Testis (tissue), 3 donors: Measurements from ENCODE around the gene PSEN1. TPM values are rescaled to one million over a fixed set of nuclear protein-coding genes. Genes with fewer than 3 reads are reported as not detected.

Experiments
- DNase-seq: peaks from one replicate; pipeline ENCODE4 v3.0.0-alpha.2; 2019
- H3K27ac ChIP-seq, 2 donors: fragments of 200-600 bp; sonication (generic); one replicate each; pipeline ENCODE4 v1.5.1; 2019
- H3K27me3 ChIP-seq: fragments of 200-600 bp; sonication (generic); one replicate; pipeline ENCODE4 v1.5.1; 2019
- H3K36me3 ChIP-seq: fragments of 200-600 bp; sonication (generic); one replicate; pipeline ENCODE4 v1.5.1; 2017; ENCODE audit warnings: low read depth; ENCODE audit errors: missing control alignments
- H3K4me1 ChIP-seq: fragments of 200-600 bp; sonication (generic); one replicate; pipeline ENCODE4 v1.5.1; 2019
- H3K4me3 ChIP-seq, 2 donors: fragments of 200-600 bp; sonication (generic); one replicate each; pipeline ENCODE4 v1.5.1; 2017 to 2019
- H3K9me3 ChIP-seq: fragments of 200-600 bp; sonication (generic); one replicate; pipeline ENCODE4 v1.5.1; 2017
- POLR2A ChIP-seq: fragments of 450-650 bp; IDR thresholded peaks from one replicate; pipeline ENCODE4 v1.6.1; 2017; ENCODE audit warnings: antibody characterized with exemption, mild to moderate bottlenecking, moderate library complexity
- WGBS, 2 donors: methylation state at CpG; one replicate each; pipeline ENCODE4 v1.1.5; 2018; 5-methylcytosine and 5-hydroxymethylcytosine counted together
- intact Hi-C: fragments of 100-400 bp; cut with DNase I; formaldehyde crosslinking; loops from one replicate; pipeline ENCODE4 v1.15.1; 2023; ENCODE audit warnings: low total_unique reads
- polyA plus RNA-seq: library from polyadenylated mRNA; stranded (reverse); fragments of 350-450 nt; fragmentation: Illumina TruSeq; extraction: RNeasy Lipid Tissue Mini Kit (QIAGEN cat#74804); gene quantifications from one replicate; pipeline ENCODE4 v1.2.3, GENCODE V29; 2014; ENCODE audit warnings: low read depth, low replicate concordance; ENCODE audit not compliant: insufficient read depth
- total RNA-seq, 2 donors: library from RNA; depleted of rRNA; stranded (reverse); fragments of >200 nt; gene quantifications; one replicate each; pipeline ENCODE4 v1.2.3, GENCODE V29; 2016
- TF ChIP-seq, protein P1 (sequence below), 3 experiments: fragments of 450-650 bp in 2 of 3; fragments of 200-600 bp in 1 of 3; sonication (generic) in 1 of 3; IDR thresholded peaks; one replicate each; pipeline ENCODE4 v1.5.1; 2016 to 2019; ENCODE audit warnings: antibody characterized with exemption in 3 of 3, mild to moderate bottlenecking in 2 of 3, moderate library complexity in 1 of 3

The PSEN1 gene
- total and polyA plus RNA-seq, 3 donors from 2014 or later = 65.7 to 94.9 (median 78.4) TPM

DNA sequence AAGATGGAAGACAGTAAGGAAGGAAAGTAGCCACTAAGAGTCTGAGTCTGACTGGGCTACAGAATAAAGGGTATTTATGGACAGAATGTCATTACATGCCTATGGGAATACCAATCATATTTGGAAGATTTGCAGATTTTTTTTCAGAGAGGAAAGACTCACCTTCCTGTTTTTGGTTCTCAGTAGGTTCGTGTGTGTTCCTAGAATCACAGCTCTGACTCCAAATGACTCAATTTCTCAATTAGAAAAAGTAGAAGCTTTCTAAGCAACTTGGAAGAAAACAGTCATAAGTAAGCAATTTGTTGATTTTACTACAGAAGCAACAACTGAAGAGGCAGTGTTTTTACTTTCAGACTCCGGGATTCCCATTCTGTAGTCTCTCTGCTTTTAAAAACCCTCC lies 85.6 kb downstream of the PSEN1 start:
- 81 to 88% methylated on average over 2 of the region's 2 CpGs for WGBS, 2 donors
- DNase-seq = no peak
- H3K36me3 ChIP-seq = no peaks in the 10 kb centered on the region
- H3K27ac ChIP-seq = no peak overlapping the region
- no peaks in the 10 kb centered on the region for H3K27me3 ChIP-seq
- TF ChIP-seq, protein P1, sequence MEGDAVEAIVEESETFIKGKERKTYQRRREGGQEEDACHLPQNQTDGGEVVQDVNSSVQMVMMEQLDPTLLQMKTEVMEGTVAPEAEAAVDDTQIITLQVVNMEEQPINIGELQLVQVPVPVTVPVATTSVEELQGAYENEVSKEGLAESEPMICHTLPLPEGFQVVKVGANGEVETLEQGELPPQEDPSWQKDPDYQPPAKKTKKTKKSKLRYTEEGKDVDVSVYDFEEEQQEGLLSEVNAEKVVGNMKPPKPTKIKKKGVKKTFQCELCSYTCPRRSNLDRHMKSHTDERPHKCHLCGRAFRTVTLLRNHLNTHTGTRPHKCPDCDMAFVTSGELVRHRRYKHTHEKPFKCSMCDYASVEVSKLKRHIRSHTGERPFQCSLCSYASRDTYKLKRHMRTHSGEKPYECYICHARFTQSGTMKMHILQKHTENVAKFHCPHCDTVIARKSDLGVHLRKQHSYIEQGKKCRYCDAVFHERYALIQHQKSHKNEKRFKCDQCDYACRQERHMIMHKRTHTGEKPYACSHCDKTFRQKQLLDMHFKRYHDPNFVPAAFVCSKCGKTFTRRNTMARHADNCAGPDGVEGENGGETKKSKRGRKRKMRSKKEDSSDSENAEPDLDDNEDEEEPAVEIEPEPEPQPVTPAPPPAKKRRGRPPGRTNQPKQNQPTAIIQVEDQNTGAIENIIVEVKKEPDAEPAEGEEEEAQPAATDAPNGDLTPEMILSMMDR (IDR thresholded peaks at IDR 0.05) = no peak
- no peak for TF ChIP-seq POLR2A
- H3K4me1 ChIP-seq = no peaks in the 10 kb centered on the region
- no peak overlapping the region for H3K4me3 ChIP-seq
- H3K9me3 ChIP-seq = no peaks in the 10 kb centered on the region
- intact Hi-C loops = no loop called here

DNA sequence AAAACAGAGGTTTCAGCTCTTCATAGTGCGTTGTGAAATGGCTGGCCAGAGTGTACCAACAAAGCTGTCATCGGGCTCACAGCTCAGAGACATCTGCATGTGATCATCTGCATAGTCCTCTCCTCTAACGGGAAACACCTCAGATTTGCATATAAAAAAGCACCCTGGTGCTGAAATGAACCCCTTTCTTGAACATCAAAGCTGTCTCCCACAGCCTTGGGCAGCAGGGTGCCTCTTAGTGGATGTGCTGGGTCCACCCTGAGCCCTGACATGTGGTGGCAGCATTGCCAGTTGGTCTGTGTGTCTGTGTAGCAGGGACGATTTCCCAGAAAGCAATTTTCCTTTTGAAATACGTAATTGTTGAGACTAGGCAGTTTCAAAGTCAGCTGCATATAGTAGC lies 86.7 kb downstream of the PSEN1 start:
- Histone ChIP-seq H3K27ac (no peak overlapping the region), H3K36me3 (no peaks in the 10 kb centered on the region), H3K9me3 (no peaks in the 10 kb centered on the region), H3K4me3 (no peak overlapping the region), H3K27me3 (no peaks in the 10 kb centered on the region), H3K4me1 (peaks cover 7% of the 10 kb centered on the region)
- TF ChIP-seq POLR2A = no peak
- TF ChIP-seq, protein P1 (IDR thresholded peaks at IDR 0.05) = no peak
- 48 to 60% methylated on average over 5 of the region's 5 CpGs for WGBS, 2 donors
- DNase-seq = no peak
- intact Hi-C loops = no loop called here

DNA sequence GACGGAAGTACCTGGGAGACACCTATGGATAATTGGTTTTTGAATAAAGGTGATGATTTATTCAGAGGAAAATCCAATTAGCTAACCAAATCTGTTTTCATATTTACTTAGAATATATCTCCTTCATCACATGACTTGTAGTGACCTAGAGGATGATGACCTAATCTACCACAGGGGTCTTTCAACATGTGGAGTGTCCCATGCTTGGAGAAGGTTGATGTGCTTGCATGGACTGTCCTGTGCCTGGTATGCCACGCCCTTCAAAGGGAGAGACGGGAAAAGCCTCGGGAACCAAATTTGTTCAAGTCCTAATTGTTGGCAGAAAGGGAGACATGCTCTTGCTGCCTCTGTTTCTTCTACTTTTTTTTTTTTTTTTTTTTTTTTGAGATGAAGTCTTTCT lies 89.2 kb downstream of the PSEN1 start:
- H3K4me1 ChIP-seq = peaks cover 15% of the 10 kb centered on the region
- no peak for DNase-seq
- H3K9me3 ChIP-seq = no peaks in the 10 kb centered on the region
- H3K4me3 ChIP-seq = no peak overlapping the region
- no peaks in the 10 kb centered on the region for H3K36me3 ChIP-seq
- WGBS, 2 donors = 75 to 88% methylated on average over 4 of the region's 4 CpGs
- TF ChIP-seq, protein P1 (IDR thresholded peaks at IDR 0.05) = no peak
- no peak for TF ChIP-seq POLR2A
- H3K27ac ChIP-seq = no peak overlapping the region
- intact Hi-C loops = no loop called here
- no peaks in the 10 kb centered on the region for H3K27me3 ChIP-seq

DNA sequence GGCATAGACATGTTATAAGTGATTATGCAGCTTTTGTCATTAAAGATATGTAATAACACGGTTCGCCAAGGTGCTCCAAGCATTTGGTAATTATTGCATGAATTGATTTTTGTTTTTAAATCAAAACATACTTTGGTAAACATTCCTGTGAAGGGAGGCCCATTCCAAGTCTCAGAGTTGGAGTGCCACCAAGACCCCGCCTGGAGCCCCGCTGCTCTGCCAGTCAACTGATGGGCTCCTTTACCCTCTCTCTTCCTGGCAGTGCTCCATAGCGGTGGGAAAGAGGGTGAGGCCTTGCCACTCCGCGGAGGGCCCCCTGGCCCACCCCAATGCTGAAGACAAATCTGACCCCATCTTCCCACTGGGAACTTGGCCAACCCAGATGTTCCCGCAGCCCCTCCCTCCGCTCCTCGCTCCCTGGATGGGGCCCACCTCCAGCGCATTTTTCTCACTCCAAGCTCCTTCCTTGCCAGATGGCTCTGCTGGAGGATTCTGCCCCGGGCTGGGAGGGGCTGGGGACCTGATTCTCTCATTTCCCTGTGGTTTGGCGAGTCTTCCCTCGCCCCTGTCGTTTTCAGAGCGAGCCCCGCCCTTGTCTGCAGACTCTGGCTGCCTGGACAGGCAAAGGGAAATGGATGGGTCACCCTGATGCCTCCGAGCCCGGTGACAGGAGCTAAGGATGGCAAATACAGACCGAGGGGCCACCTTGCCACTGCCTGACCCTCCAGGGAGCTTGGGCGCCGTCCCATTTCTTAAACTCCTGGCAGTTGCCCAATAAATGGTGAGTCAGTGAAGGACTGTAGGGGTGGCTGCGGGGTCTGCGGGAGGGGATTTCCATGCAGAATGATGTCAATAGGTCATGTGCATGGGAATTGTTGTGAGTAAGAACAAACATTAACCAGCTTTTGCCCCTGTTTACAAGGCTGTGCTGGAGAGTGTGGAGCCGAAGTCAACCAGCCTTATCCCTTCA lies 91.8 kb downstream of the PSEN1 start:
- Histone ChIP-seq H3K9me3 (no peaks in the 10 kb centered on the region), H3K36me3 (no peaks in the 10 kb centered on the region), H3K4me3 (no peak overlapping the region), H3K4me1 (peaks cover 15% of the 10 kb centered on the region), H3K27ac (peak overlapping the region in 1 of 2 donors; percentile 48), H3K27me3 (no peaks in the 10 kb centered on the region)
- TF ChIP-seq POLR2A = no peak
- TF ChIP-seq, protein P1 (IDR thresholded peaks at IDR 0.05) = no peak
- intact Hi-C loops = no loop called here
- DNase-seq = peak; percentile 67
- 51 to 63% methylated on average over 10 to 25 of the region's 25 CpGs for WGBS, 2 donors
